LHCN-M2 (cell line): ENCODE measurements around the gene ADRA2A. TPM values are rescaled to one million over a fixed set of nuclear protein-coding genes. Genes with fewer than 3 reads are reported as not detected.
A peak's percentile ranks its signal among the peaks of the same experiment; 100 is the strongest.

Experiments
- DNase-seq: peaks from one replicate; pipeline ENCODE4 v3.0.0-alpha.2; 2012; ENCODE audit warnings: low read depth
- polyA plus RNA-seq: library from polyadenylated mRNA; unstranded; fragments of >200 nt; gene quantifications from one replicate; pipeline ENCODE4 v1.2.1, GENCODE V29; 2012; ENCODE audit warnings: missing spikeins
- total RNA-seq: library from RNA; depleted of rRNA; stranded (reverse); fragments of >200 nt; gene quantifications from 2 replicates; pipeline ENCODE4 v1.2.3, GENCODE V29; 2014; rRNA removed

ADRA2A gene
- total RNA-seq: 0.13 and 0.34 TPM in 2 replicates
- 1.7 TPM for polyA plus RNA-seq

- DNase-seq: peak; percentile 39
Measured at GRCh38 chr10:111076682-111077478, at the start of gene ADRA2A. ADRA2A (plus strand) TSS chr10:111077029; CDS start chr10:111077997, 968 bp downstream.

- no peak for DNase-seq
Measured at GRCh38 chr10:111030042-111030750, 46.6 kb upstream of the ADRA2A start.

- DNase-seq: peak; percentile 48
Measured at GRCh38 chr10:111034598-111035310, 42.1 kb upstream of the ADRA2A start.

GRCh38 chr10:111035542-111035941, 41.3 kb upstream of the ADRA2A start:
- DNase-seq: peak; percentile 59

- DNase-seq: no peak
Measured at GRCh38 chr10:111037858-111038257, 39.0 kb upstream of the ADRA2A start.

- DNase-seq: no peak
Measured at GRCh38 chr10:111039522-111039921, 37.3 kb upstream of the ADRA2A start.

GRCh38 chr10:111057006-111057405, 19.8 kb upstream of the ADRA2A start:
- no peak for DNase-seq

GRCh38 chr10:111063471-111063870, 13.4 kb upstream of the ADRA2A start:
- DNase-seq: no peak

- peak; percentile 30 for DNase-seq
Measured at GRCh38 chr10:111072232-111072631, 4.6 kb upstream of the ADRA2A start.

GRCh38 chr10:111075577-111076185, 1.1 kb upstream of the ADRA2A start:
- no peak for DNase-seq

GRCh38 chr10:111076191-111076681, 593 bp upstream of the ADRA2A start:
- peak; percentile 35 for DNase-seq

- DNase-seq: no peak
Measured at GRCh38 chr10:111077479-111077784, 603 bp downstream of the ADRA2A start.

- no peak for DNase-seq
Measured at GRCh38 chr10:111077785-111078504, 1.1 kb downstream of the ADRA2A start.

- no peak for DNase-seq
Measured at GRCh38 chr10:111078505-111079185, 1.8 kb downstream of the ADRA2A start.

GRCh38 chr10:111079241-111079760, 2.5 kb downstream of the ADRA2A start:
- no peak for DNase-seq

GRCh38 chr10:111079781-111080180, 3.0 kb downstream of the ADRA2A start:
- DNase-seq: no peak

- DNase-seq: no peak
Measured at GRCh38 chr10:111080224-111080623, 3.4 kb downstream of the ADRA2A start.

- no peak for DNase-seq
Measured at GRCh38 chr10:111081595-111081994, 4.8 kb downstream of the ADRA2A start.

GRCh38 chr10:111082102-111082975, 5.5 kb downstream of the ADRA2A start:
- no peak for DNase-seq
